Measurements from ENCODE around the gene MLH1.

GRCh38 chr3:37029516-37030163 is 36.3 kb downstream of the MLH1 start:
- TF ChIP-seq POLR2A (IDR thresholded peaks at IDR 0.05): no peak
- TF ChIP-seq, protein P1, sequence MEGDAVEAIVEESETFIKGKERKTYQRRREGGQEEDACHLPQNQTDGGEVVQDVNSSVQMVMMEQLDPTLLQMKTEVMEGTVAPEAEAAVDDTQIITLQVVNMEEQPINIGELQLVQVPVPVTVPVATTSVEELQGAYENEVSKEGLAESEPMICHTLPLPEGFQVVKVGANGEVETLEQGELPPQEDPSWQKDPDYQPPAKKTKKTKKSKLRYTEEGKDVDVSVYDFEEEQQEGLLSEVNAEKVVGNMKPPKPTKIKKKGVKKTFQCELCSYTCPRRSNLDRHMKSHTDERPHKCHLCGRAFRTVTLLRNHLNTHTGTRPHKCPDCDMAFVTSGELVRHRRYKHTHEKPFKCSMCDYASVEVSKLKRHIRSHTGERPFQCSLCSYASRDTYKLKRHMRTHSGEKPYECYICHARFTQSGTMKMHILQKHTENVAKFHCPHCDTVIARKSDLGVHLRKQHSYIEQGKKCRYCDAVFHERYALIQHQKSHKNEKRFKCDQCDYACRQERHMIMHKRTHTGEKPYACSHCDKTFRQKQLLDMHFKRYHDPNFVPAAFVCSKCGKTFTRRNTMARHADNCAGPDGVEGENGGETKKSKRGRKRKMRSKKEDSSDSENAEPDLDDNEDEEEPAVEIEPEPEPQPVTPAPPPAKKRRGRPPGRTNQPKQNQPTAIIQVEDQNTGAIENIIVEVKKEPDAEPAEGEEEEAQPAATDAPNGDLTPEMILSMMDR (IDR thresholded peaks at IDR 0.05): no peak
- no peak for TF ChIP-seq POLR2AphosphoS5 (IDR thresholded peaks at IDR 0.05)

Measured in sigmoid colon (tissue), 4 donors.